GM20431 (cell line): Measurements from ENCODE around the gene PRICKLE4.
"Not testable (repeated sequence)": the region's sequence is repeated elsewhere in the genome, so short reads cannot be mapped to it uniquely, and the experiment has no call there.

Source experiments
- in situ Hi-C: fragments of 300-500 bp; cut with MseI, MboI; formaldehyde crosslinking; loops from one replicate; pipeline ENCODE4 v1.15.0; 2020; ENCODE audit warnings: low sequenced_read_pairs; ENCODE audit not compliant: unreplicated experiment

PRICKLE4 gene

DNA sequence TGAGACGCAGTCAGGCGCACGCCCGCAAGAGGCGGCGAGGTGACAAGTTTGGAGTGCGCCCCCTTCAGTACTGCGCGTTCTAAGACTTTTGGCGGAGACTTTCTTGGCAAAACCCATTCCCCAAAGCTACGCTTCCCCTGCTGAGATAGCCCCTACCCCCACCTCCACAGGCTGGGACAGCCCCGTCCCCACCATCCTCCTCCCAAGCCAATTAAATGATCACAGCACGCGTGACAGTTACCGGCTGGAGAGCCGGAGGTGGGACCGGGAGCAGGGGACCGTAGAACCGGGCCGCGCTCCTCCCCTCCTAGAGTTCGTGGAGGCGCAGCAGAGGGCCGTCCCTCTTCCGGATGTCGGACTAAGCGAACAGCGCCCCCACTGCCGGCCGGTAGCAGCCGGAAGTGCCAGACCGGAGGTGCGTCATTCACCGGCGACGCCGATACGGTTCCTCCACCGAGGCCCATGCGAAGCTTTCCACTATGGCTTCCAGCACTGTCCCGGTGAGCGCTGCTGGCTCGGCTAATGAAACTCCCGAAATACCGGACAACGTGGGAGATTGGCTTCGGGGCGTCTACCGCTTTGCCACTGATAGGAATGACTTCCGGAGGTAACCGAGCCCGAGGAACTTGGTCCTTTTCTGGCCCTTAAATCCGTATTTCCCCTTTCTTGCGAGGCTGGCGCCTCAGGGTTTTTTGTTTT lies 6.8 kb downstream of the PRICKLE4 start, which contains the start of gene TOMM6:
TOMM6 (plus strand) TSS at position 476 of the 699 bp plus-strand sequence; CDS start at position 480, 4 bp downstream.
- in situ Hi-C loops = no loop called here

DNA sequence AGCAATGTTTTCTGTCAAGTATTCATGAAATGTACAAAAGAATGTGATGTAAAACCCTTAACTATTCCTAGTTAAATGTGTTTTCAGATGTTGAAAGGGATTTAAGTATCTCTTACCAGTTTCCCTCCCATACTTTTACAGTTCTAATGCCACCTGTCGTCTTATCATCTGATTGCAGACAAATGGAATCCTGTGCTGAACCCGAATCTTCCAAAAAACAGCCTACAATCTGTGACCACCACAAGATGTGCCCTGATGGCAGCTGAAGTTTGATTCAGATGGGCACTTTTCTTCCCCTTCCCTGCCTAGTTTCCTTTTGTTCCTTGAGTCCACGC lies 8.8 kb downstream of the PRICKLE4 start:
- in situ Hi-C loops = no loop called here

DNA sequence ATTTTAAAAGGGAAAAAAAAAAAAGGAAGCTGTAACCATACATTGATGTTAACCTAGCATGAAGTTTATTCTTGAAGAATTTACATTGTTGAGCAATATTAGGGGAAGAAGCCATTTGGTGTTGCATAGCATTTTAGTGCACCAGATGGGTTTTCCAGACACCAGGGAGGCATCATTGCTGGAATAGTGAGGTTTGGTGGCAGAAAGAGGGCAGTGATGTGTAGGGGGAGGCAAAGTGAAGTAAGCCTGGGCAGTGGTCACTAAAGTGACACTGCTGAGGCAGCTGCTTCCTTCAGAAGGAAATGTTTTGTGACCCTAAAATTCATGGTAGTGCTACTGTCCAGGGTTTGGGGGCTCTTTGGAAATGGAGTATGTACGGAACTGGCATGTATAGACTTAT lies 9.5 kb downstream of the PRICKLE4 start:
- in situ Hi-C loops = no loop called here

DNA sequence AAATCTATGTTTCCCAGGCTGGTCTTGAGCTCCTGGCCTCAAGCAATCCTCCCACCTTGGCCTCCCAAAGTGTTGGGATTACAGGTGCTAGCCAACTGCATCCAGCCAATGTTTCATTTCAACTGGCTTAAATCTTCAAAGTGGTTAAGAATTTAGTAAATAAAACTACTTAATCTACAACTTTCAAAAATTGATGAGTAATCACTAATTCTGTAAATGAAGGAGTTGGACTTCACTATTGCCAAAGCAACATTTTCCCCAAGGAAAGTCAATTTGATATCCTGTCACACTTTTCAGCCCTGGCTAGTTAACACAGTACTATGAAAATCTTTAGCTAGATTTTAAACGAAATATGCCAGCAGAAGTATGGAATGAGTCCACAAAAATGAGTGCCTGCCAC lies 10.7 kb downstream of the PRICKLE4 start:
- in situ Hi-C loops = no loop called here

DNA sequence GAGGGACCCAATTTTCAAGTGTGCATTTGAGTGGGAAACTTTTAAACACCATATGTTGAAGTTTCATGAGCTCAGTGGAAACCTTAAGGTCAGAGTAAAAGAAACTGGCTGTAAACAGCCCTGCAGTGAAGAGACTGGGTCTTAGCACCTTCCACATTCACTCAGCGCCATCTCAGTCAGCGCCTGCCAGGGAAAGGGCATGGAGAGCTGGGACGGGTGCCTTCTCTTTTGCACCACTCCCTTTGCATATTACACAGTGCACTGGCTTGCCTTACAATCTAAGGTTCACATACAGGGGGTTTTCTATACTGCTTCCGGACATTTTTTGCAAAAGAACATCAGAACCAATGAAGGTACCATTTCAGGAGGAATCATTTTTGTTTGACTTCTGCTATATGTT lies 11.4 kb downstream of the PRICKLE4 start:
- in situ Hi-C loops = no loop called here

DNA sequence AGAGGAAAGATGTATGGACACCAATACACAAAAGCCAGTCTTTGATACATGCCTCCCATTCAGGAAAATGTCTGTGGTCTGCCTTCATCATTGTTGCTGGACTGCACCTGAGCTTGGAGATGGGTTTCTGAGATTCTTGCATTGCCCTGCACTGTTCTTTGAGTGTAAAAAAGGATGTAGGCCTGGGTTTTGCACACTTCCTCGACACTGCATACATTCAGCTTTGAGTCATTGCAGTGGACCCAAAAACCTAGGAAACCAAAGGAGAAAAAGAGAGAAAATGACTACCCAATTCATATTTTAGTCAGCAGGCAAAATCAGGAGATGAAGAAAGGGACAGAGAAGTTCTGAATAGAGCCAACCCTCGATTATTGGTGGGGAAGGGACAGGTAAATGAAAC lies 15.9 kb downstream of the PRICKLE4 start:
- in situ Hi-C loops = no loop called here

DNA sequence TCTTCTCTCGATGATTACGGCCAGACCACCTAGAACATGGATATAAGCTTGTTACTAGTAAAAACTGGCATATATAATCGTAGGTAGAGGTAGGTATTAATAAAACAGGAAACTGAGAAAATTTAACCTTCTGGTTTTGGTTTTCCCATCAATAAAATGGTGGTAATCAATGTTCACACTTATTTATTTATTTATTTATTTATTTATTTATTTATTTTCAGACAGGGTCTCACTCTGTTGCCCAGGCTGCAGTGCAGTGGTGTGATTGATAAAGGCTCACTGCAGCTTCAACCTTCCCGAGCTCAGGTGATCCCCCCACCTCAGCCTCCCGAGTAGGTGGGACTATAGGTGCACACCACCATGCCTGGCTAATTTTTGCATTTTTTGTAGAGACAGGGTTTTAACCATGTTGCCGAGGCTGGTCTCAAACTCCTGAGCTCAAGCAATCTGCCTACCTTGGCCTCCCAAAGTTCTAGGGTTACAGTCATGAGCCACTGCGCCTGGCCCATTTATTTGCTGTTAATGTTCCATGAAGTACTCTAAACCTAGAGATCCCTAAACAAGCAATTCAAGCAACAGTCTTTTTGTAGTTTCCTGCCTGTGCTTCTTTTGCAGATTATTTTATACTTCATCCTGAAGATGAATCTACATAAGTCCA lies 18.4 kb downstream of the PRICKLE4 start:
- in situ Hi-C loops = no loop called here

DNA sequence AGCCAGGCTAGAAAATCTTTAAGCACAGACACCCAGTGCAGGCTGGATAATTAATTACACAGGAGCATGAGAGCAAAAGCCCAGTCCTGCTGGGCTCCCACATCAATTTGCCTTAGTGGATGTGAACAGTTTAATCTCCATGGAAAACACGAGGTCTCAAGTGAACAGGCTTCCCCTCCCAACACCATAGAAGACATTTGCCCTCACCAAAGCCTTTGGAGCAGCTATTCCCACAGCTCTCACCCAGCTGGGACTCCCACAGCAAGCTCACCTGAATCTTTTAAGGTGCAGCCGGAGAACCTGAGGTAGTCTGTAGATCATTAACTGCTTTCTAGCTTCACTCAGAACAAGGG lies 19.0 kb downstream of the PRICKLE4 start:
- in situ Hi-C loops = no loop called here

DNA sequence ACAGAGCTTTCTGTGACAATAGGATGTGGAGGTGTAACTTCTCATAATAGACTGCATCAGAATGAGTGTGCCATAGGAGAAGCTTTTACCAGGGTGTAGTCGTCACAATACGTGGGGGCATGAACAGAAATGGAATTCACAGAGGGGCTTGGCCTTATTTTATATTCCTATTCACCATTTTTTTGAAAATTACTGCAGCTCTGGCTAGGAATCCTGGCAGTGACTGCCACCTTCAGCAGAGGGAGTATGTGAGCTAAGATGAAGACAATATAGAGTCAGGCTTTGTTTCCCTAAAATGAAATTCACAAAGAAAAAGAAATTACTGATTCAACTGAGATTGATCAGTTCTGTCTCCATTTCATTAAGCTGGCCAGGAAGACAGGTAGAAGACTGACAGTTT lies 20.8 kb downstream of the PRICKLE4 start:
- in situ Hi-C loops = no loop called here

DNA sequence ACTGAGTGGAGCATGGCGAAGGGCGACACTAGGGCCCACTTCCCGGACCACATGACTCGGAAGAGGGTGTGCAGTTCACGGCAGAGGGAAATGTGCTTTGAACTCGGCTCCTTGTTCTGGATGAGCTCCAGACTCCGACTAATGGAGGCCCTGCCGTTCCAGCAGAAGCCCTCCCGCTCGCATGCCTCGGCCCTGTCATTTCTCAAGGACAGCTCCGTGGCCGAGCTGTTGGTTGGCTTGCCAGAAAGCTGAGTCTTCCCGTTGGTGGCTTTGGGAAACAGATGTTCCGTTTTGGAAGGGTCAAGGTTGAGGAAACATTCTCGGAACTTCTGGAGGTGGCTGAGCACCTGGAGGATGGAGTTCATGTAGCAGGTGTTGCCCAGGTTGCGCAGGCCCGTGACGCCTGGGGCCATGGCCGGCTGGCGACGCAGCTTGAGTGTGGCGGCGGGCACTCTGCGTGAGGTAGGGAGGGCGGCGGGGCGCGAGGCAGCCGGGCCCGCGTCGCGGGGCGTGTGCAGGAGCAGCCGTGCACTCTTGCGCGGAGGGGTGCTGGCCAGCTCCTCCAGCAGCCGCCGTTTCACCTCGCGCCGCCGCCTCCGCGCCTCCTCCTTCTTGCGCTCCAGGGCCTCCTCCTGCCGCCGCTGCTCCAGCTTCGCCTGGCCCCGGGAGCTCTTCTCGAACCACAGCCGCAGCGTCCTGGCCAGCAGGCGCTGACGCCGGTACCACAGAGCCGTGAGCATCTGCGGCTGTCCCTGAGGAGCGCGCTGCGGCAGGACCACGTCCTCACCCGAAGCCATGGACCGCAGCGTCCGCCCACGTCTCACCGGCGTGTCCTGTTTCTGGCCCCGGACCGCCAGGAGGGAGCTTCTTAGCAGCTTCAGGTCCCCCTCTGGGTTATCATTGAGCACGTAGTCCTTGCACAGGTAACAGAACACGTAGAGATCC lies 25.5 kb downstream of the PRICKLE4 start:
- in situ Hi-C loops = no loop called here

DNA sequence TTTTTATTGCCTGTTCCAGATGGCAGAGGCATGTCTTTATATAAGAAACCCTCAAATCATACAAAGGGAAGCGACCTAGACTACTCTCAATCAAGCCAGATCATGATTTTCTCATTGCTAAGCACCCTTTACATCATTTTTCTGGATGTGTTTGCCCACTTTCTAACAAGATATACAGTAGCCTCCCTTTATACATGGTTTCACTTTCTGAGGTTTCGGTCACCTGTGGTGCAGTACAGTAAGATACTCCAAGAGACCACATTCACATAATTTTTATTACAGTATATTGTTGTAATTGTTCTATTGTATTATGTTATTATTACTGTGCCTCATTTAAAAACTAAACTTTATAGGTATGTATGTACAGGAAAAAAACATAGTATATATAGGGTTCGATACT lies 30.5 kb downstream of the PRICKLE4 start:
- in situ Hi-C loops = no loop called here

DNA sequence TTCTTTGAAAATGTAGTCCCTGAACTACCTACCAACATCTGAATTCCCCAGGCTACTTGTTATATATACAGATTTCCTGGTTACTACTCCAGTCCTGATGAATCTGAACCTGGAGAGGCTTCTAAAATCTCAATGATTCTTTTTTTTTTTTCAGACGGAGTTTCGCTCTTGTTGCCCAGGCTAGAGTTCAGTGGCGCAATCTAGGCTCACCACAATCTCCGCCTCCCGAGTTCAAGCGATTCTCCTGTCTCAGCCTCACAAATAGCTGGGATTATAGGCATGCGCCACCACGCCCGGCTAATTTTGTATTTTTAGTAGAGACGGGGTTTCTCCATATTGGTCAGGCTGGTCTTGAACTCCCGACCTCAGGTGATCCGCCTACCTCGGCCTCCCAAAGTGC lies 31.4 kb downstream of the PRICKLE4 start:
- in situ Hi-C loops = not testable (repeated sequence)

DNA sequence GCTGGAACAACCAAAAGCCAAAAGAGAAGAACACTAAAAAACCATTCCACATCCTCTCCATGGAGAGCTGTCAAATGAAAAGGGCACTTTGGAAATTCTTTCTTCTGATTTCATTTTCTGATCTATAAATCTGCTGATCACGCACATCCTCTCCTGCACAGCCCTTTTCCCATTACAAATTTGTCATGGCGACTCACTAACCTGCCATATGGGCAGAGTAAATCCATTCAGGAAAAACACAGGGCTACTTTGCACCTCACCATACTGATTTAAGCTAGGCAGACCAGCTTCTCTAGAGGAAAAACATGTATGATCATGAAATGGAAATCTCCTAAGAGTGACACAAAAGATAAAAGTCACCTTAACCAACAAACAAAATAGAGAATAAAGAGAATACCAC lies 32.9 kb downstream of the PRICKLE4 start:
- in situ Hi-C loops = no loop called here

DNA sequence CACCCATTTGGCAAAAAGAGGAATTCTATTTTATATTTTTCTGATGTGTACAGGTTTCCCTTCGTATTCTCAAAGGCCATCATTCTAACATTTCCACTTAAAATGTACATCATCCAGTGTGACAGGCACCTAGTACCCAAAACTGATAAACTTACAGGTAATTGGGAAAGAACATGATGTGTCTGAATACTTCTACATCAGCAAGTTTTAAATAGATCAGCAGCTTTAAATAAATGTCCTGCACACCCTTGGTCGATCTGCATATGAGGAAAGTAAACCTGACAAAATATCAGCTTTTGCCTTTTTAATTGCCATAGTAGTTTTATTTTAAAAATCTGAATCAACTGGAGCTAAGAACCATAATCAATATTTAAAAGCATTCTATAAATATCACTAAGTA lies 33.4 kb downstream of the PRICKLE4 start:
- in situ Hi-C loops = no loop called here

DNA sequence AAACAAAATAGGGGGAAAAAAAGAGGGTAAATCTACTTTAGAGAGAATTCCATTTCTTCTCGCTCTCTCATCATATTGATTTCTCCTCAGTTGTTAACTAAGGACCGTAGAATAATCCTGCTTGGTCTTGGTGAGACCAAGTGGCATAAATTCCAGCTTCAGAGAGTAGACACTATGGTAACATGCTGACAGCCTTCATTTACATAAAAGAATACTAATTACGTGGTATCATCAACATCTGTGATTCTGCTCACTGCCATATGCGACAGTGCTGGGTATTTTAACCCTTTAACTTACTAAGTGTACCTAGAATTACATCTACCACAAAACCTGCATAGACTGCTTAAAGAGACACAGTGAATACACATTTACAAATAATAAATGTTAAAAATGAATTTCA lies 34.0 kb downstream of the PRICKLE4 start:
- in situ Hi-C loops = no loop called here

DNA sequence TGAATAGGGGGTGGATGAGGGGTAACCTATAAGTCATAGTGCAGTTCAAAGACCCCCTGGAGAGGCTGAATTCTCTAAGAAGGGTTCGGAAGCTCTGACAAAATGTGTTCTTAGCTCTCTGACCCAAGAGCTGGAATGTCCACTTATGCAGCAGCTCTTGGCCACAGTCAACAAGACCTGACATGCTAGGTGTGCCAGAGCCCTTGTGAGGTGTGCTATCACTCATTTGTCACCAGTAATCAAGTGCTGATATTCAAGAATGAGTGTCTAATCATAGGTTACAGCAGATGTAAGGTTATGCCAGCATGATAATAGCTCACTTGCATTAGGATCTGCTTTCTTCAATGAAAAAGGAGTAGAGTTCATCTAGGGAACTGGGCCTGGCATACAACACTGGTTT lies 35.0 kb downstream of the PRICKLE4 start:
- in situ Hi-C loops = no loop called here

DNA sequence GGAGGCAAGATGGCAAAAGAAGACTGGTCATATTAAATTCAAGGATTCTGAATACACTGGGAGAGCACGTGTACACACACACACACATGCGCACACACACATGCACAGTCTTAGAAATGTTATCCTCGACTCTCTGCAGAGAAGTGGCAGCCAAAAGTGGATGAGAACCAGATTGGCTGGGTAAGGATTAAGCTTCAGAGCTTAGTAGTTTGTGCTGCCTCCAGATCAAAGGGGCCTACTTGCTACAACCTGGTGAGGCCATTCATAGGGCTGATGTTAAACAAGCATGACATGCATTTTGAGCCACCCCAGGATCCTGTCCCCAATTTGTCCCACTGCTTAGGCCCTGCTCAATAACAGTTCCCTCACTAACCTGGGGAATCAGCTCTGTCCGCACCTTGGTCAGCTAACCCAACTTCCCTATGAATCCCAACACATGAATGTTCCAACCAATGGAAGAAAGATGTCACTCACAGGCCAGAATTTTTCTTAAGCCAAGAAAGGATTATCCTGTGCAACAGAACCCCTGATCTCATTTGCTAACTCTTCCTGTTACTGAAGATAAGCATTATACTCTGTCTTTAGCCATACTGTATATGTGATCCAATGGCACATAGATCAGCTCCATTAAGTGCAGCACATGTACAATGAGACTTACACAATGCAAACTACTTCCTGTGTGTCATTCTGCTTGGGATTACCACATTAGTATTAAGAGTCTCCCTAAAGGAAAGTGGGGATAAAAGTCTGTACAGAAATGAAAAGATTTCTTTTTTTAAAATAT lies 37.9 kb downstream of the PRICKLE4 start:
- in situ Hi-C loops = no loop called here

DNA sequence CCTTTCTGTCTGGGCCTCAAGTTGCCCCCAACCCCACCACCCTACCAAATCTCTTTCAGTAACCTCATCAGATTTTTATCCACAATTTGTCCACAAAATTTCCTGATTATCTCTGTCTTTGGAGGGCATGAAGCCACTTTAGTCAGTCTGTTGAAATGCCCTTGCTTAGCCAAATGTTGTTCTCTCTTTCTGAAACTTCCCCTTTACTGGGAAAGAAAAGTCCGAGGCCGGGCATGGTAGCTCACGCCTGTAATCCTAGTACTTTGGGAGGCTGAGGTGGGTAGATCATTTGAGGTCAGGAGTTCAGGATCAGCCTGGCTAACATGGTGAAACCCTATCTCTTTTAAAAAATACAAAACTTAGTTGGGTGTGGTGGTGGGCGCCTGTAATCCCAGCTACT lies 40.7 kb downstream of the PRICKLE4 start:
- in situ Hi-C loops = no loop called here

DNA sequence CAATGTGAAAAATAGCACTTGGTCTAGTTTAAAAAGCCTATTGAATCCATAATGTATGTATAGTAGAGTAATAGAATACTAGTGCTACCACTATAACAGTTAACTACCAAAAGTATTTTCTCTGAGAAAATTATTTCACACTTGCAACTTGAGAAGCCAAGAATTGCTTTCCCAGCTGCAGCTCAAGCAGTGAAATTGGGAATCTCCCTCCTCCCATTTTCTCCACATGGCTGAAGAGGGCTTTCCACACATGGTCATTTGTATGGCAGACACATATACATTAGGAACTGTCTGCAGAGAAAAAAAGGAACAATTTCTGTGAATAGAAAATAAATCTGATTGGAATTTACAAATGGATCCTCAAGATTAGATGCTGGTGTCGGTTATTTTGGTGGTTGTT lies 41.4 kb downstream of the PRICKLE4 start:
- in situ Hi-C loops = no loop called here

DNA sequence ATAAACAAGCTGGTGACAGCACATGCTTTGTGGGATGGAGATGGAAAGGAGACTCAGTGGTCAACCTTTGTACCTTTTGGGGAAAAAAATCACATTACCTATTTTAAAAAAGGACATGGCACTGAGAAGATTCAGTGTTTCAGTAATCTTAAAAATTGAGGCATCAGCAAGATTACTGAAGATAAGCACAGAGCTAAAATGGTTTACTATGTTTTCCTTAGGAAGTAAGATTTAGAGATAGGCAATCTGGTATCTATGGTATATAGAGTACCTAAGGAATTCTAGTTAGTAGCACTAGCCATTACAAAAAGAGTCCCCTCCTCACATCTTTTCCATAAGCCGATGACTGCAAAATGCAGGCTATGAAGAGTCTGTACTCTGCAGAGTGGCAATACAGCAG lies 42.6 kb downstream of the PRICKLE4 start:
- in situ Hi-C loops = no loop called here
